Esophagus squamous epithelium (tissue), 5 donors: ENCODE measurements around the gene ZNF407. TPM values are rescaled to one million over a fixed set of nuclear protein-coding genes. Genes with fewer than 3 reads are reported as not detected.

ENCODE experiments used
- DNase-seq: peaks from one replicate; lab custom pipeline; 2025; lab: John Stamatoyannopoulos, UW
- H3K27ac ChIP-seq, 4 donors: fragments of 200-600 bp; sonication (generic); one replicate each; pipeline ENCODE4 v1.5.1; 2016 to 2019; ENCODE audit warnings: mild to moderate bottlenecking in 1 of 4
- H3K27me3 ChIP-seq, 4 donors: fragments of 200-600 bp; sonication (generic); 1 replicate in 3 of 4; 2 replicates in 1 of 4; pipeline versions ENCODE4 v1.5.1 to v1.6.0; 2017 to 2021; ENCODE audit warnings: antibody characterized with exemption in 1 of 4
- H3K36me3 ChIP-seq, 3 donors: fragments of 200-600 bp; sonication (generic); one replicate each; pipeline ENCODE4 v1.5.1; 2016 to 2019
- H3K4me1 ChIP-seq, 3 donors: fragments of 200-600 bp; sonication (generic); one replicate each; pipeline ENCODE4 v1.5.1; 2017 to 2019
- H3K4me3 ChIP-seq, 4 donors: fragments of 200-600 bp; sonication (generic); 1 replicate in 3 of 4; 2 replicates in 1 of 4; pipeline ENCODE4 v1.5.1; 2016 to 2019; ENCODE audit warnings: mild to moderate bottlenecking in 2 of 4, moderate library complexity in 1 of 4
- H3K9me3 ChIP-seq, 3 donors: fragments of 200-600 bp; sonication (generic); one replicate each; pipeline ENCODE4 v1.5.1; 2016 to 2019
- CTCF ChIP-seq, 6 experiments: fragments of 450-650 bp in 4 of 6; fragments of 200-600 bp in 2 of 6; sonication (generic) in 2 of 6; IDR thresholded peaks; one replicate each; pipeline ENCODE4 v1.5.1; 2016 to 2019; ENCODE audit warnings: antibody characterized with exemption in 6 of 6, mild to moderate bottlenecking in 4 of 6, moderate library complexity in 4 of 6
- POLR2A ChIP-seq, 4 donors: fragments of 450-650 bp; IDR thresholded peaks; one replicate each; pipeline ENCODE4 v1.6.1; 2017; ENCODE audit warnings: antibody characterized with exemption in 4 of 4, mild to moderate bottlenecking in 4 of 4, moderate library complexity in 3 of 4
- WGBS, 2 donors: methylation state at CpG; one replicate each; pipeline ENCODE4 v1.1.5; 2018; 5-methylcytosine and 5-hydroxymethylcytosine counted together
- intact Hi-C: fragments of 100-400 bp; cut with DNase I; formaldehyde crosslinking; loops from one replicate; pipeline ENCODE4 v1.15.0; 2022
- total RNA-seq, 4 donors: library from RNA; depleted of rRNA; stranded (reverse); fragments of >200 nt; gene quantifications; one replicate each; pipeline ENCODE4 v1.1.0, GENCODE V29; 2016
- donor health status: DM: yes; HTN: yes; CAD: no.

Gene ZNF407
- total RNA-seq, 4 donors from 2014 or later, result 6.4 to 21.2 (median 13.1) TPM

- Histone ChIP-seq H3K4me3 (no peak overlapping the region), H3K36me3 (no peaks in the 10 kb centered on the region), H3K9me3 (peaks cover 0 to 10% (median 0%) of the 10 kb centered on the region in 3 donors), H3K27me3 (no peaks in the 10 kb centered on the region), H3K27ac (no peak overlapping the region), H3K4me1 (peaks cover 7 to 38% (median 10%) of the 10 kb centered on the region in 3 donors)
- WGBS, 2 donors, result 92% methylated on average over 5 of the region's 21 CpGs; no CpG with 5 or more reads in 1 of the 2 donors
- no peak for DNase-seq
- TF ChIP-seq POLR2A (IDR thresholded peaks at IDR 0.05) (no peak), CTCF (IDR thresholded peaks at IDR 0.05) (no peak)
- intact Hi-C loops, result no loop called here
These were observed 475.2 kb downstream of the ZNF407 start for GRCh38 chr18:75072672-75073371.

- Histone ChIP-seq H3K36me3 (no peaks in the 10 kb centered on the region), H3K4me1 (peaks cover 7 to 33% (median 10%) of the 10 kb centered on the region in 3 donors), H3K9me3 (peaks cover 0 to 17% (median 0%) of the 10 kb centered on the region in 3 donors), H3K27me3 (no peaks in the 10 kb centered on the region), H3K4me3 (no peak overlapping the region), H3K27ac (no peak overlapping the region)
- intact Hi-C loops, result no loop called here
- DNase-seq, result no peak
- no peak for TF ChIP-seq CTCF (IDR thresholded peaks at IDR 0.05)
- TF ChIP-seq POLR2A (IDR thresholded peaks at IDR 0.05), result no peak
- WGBS, 2 donors, result 92 to 100% methylated on average over 2 to 8 of the region's 9 CpGs
These were observed 476.0 kb downstream of the ZNF407 start for GRCh38 chr18:75073654-75074053.

GRCh38 chr18:75074196-75075015 is 476.7 kb downstream of the ZNF407 start:
- Histone ChIP-seq H3K36me3 (no peaks in the 10 kb centered on the region), H3K9me3 (peaks cover 0 to 17% (median 0%) of the 10 kb centered on the region in 3 donors), H3K27ac (no peak overlapping the region), H3K4me3 (no peak overlapping the region), H3K27me3 (no peaks in the 10 kb centered on the region), H3K4me1 (peaks cover 7 to 26% (median 10%) of the 10 kb centered on the region in 3 donors)
- intact Hi-C loops, result no loop called here
- 87 to 95% methylated on average over 9 to 13 of the region's 13 CpGs for WGBS, 2 donors
- no peak for DNase-seq
- TF ChIP-seq CTCF (IDR thresholded peaks at IDR 0.05) (no peak), POLR2A (IDR thresholded peaks at IDR 0.05) (no peak)

GRCh38 chr18:75075016-75075305 is 477.3 kb downstream of the ZNF407 start:
- H3K36me3 ChIP-seq, result no peaks in the 10 kb centered on the region
- H3K27me3 ChIP-seq, result no peaks in the 10 kb centered on the region
- H3K4me1 ChIP-seq, result peaks cover 6 to 20% (median 10%) of the 10 kb centered on the region in 3 donors
- intact Hi-C loops, result no loop called here
- TF ChIP-seq POLR2A (IDR thresholded peaks at IDR 0.05) (no peak), CTCF (IDR thresholded peaks at IDR 0.05) (no peak)
- 47 to 80% methylated on average over 2 of the region's 3 CpGs for WGBS, 2 donors
- H3K27ac ChIP-seq, result no peak overlapping the region
- H3K9me3 ChIP-seq, result peaks cover 0 to 17% (median 0%) of the 10 kb centered on the region in 3 donors
- H3K4me3 ChIP-seq, result no peak overlapping the region
- no peak for DNase-seq

GRCh38 chr18:75075429-75075841 is 477.8 kb downstream of the ZNF407 start:
- H3K4me3 ChIP-seq, result no peak overlapping the region
- peaks cover 2 to 16% (median 6%) of the 10 kb centered on the region in 3 donors for H3K4me1 ChIP-seq
- WGBS, 2 donors, result 91% methylated on average over 9 of the region's 12 CpGs; no CpG with 5 or more reads in 1 of the 2 donors
- no peaks in the 10 kb centered on the region for H3K27me3 ChIP-seq
- no peaks in the 10 kb centered on the region for H3K36me3 ChIP-seq
- H3K9me3 ChIP-seq, result peaks cover 0 to 17% (median 0%) of the 10 kb centered on the region in 3 donors
- no peak for TF ChIP-seq CTCF (IDR thresholded peaks at IDR 0.05)
- no peak for TF ChIP-seq POLR2A (IDR thresholded peaks at IDR 0.05)
- no peak overlapping the region for H3K27ac ChIP-seq
- no peak for DNase-seq
- intact Hi-C loops, result no loop called here
